CD1c-positive myeloid dendritic cell (primary cell): ENCODE data around the gene KDM3A.

Experiments used
- DNase-seq: peaks from one replicate; pipeline ENCODE4 v3.0.0-alpha.2; 2016; ENCODE audit errors: extremely low spot score

KDM3A gene

GRCh38 chr2:86430368-86430767, 10.8 kb upstream of the KDM3A start:
- DNase-seq: no peak

- peak; percentile 51 for DNase-seq
Measured at GRCh38 chr2:86433137-86433536, 8.0 kb upstream of the KDM3A start.

GRCh38 chr2:86434290-86434689, 6.9 kb upstream of the KDM3A start:
- no peak for DNase-seq

- DNase-seq: no peak
Measured at GRCh38 chr2:86435531-86435930, 5.6 kb upstream of the KDM3A start.

- DNase-seq: no peak
Measured at GRCh38 chr2:86436328-86436727, 4.8 kb upstream of the KDM3A start.

- no peak for DNase-seq
Measured at GRCh38 chr2:86439879-86440630, 1.1 kb upstream of the KDM3A start.

- no peak for DNase-seq
Measured at GRCh38 chr2:86441392-86441881, 266 bp downstream of the KDM3A start.

GRCh38 chr2:86441882-86442641, 891 bp downstream of the KDM3A start:
- DNase-seq: peak; percentile 85

- DNase-seq: peak; percentile 93
Measured at GRCh38 chr2:86442642-86443005, 1.5 kb downstream of the KDM3A start.

- DNase-seq: peak; percentile 72
Measured at GRCh38 chr2:86443631-86444350, 2.6 kb downstream of the KDM3A start.

- DNase-seq: no peak
Measured at GRCh38 chr2:86445436-86445835, 4.3 kb downstream of the KDM3A start.

- DNase-seq: no peak
Measured at GRCh38 chr2:86446060-86446459, 4.9 kb downstream of the KDM3A start.

- DNase-seq: no peak
Measured at GRCh38 chr2:86453836-86454235, 12.7 kb downstream of the KDM3A start.

GRCh38 chr2:86454238-86454637, 13.1 kb downstream of the KDM3A start:
- no peak for DNase-seq

GRCh38 chr2:86455181-86455580, 14.0 kb downstream of the KDM3A start:
- no peak for DNase-seq

GRCh38 chr2:86461042-86461743, 20.0 kb downstream of the KDM3A start:
- DNase-seq: no peak

GRCh38 chr2:86464652-86465051, 23.5 kb downstream of the KDM3A start:
- peak; percentile 60 for DNase-seq

GRCh38 chr2:86466306-86466705, 25.1 kb downstream of the KDM3A start:
- DNase-seq: no peak

- no peak for DNase-seq
Measured at GRCh38 chr2:86468162-86469033, 27.2 kb downstream of the KDM3A start.

- DNase-seq: no peak
Measured at GRCh38 chr2:86470890-86471289, 29.7 kb downstream of the KDM3A start.

- no peak for DNase-seq
Measured at GRCh38 chr2:86471637-86472036, 30.5 kb downstream of the KDM3A start.
